ENCODE measurements around the gene SLC25A23. TPM values are rescaled to one million over a fixed set of nuclear protein-coding genes. Genes with fewer than 3 reads are reported as not detected.
A peak's percentile ranks its signal among the peaks of the same experiment; 100 is the strongest.
"Not testable (repeated sequence)": the region's sequence is repeated elsewhere in the genome, so short reads cannot be mapped to it uniquely, and the experiment has no call there.

SLC25A23 gene
- total and polyA plus RNA-seq, 2 donors: 6.0 to 8.8 TPM

DNA sequence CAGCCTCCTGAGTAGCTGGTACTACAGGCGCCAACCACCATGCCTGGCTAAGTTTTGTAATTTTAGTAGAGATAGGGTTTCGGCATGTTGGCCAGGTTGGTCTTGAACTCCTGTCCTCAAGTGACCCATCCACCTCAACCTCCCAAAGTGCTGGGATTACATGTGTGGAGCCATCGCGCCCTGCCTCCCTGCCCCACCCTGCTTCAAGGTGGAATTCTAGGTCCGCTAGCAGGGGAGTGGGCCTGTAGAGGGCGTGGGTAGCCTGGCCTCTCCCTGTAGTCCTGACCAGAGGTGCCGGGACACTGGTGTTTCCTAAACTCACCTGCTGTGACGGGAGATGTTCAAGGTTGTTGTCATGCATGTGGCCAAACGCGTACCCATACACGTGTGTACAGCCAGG is 26.4 kb downstream of the SLC25A23 start:
- DNase-seq (ENCODE audit: low read depth in 6 of 9, low spot score in 9 of 9): no peak
- no peak overlapping the region for H3K27ac ChIP-seq (ENCODE audit: low read depth in 1 of 2, low read length in 1 of 2)
- H3K4me1 ChIP-seq (ENCODE audit: control insufficient read depth in 2 of 2, insufficient read depth in 2 of 2, low read length in 2 of 2): no peaks in the 10 kb centered on the region
- no peak overlapping the region for H3K4me3 ChIP-seq (ENCODE audit: low read length in 2 of 2)
- H3K36me3 ChIP-seq (ENCODE audit: control insufficient read depth in 2 of 2, insufficient read depth in 2 of 2, low read length in 1 of 2): no peaks in the 10 kb centered on the region
- H3K9me3 ChIP-seq (ENCODE audit: control insufficient read depth in 2 of 2, insufficient read depth in 1 of 2, low read length in 1 of 2): peaks cover 0 to 6% of the 10 kb centered on the region in 2 donors
- WGBS: 95% methylated on average over 11 of the region's 11 CpGs
- peaks cover 0 to 15% of the 10 kb centered on the region in 2 donors for H3K27me3 ChIP-seq (ENCODE audit: control insufficient read depth in 2 of 2, insufficient read depth in 1 of 2, low read length in 1 of 2)

- Histone ChIP-seq H3K9me3 (ENCODE audit: control insufficient read depth in 2 of 2, insufficient read depth in 1 of 2, low read length in 1 of 2) (peaks cover 0 to 6% of the 10 kb centered on the region in 2 donors), H3K4me3 (ENCODE audit: low read length in 2 of 2) (no peak overlapping the region), H3K4me1 (ENCODE audit: control insufficient read depth in 2 of 2, insufficient read depth in 2 of 2, low read length in 2 of 2) (no peaks in the 10 kb centered on the region), H3K27ac (ENCODE audit: low read depth in 1 of 2, low read length in 1 of 2) (no peak overlapping the region), H3K27me3 (ENCODE audit: control insufficient read depth in 2 of 2, insufficient read depth in 1 of 2, low read length in 1 of 2) (peaks cover 0 to 15% of the 10 kb centered on the region in 2 donors), H3K36me3 (ENCODE audit: control insufficient read depth in 2 of 2, insufficient read depth in 2 of 2, low read length in 1 of 2) (no peaks in the 10 kb centered on the region)
- DNase-seq (ENCODE audit: low read depth in 6 of 9, low spot score in 9 of 9): no peak
- WGBS: 95% methylated on average over 11 of the region's 11 CpGs
Measured at GRCh38 chr19:6431891-6432290, 27.7 kb downstream of the SLC25A23 start.

DNA sequence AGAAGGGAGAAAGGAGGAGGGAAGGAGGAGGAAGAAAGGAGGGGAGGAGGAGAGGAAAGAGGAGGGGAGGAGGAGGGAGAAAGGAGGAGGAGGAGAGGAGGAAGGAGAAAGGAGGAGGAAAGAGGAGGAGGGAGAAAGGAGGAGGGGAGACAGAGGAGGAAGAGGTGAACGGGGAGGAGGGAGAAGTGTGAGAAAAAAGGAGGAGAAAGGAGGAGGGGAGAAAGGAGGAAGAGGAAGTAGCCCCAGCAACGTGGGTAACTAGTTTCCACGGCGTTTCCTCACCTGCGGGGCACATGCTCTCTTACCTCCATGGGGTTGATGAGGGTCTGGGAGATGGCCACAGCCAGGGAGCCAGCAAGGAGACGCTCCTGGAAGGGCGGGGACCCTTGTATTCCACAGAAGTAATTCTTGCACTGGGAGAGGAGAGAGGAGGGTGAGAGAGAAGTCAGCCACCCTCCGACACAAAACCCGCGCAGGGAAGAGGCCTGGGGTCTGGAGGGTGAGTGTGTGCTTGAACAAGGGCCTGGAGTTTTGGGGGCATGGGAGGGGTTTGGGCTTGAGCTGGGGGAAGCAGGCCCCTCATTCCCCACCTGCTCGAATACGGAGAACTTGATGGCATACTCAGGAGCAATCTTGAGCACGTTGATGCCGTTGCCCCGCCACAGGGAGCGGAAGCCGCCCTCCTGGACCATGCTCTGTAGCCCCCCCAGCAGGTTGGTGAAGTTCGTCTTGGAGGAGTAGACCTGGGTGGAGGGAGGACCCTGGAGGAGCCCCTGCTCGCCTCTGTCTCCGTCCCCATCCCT is 30.0 kb downstream of the SLC25A23 start:
- Histone ChIP-seq H3K4me3 (ENCODE audit: low read length in 2 of 2) (no peak overlapping the region), H3K9me3 (ENCODE audit: control insufficient read depth in 2 of 2, insufficient read depth in 1 of 2, low read length in 1 of 2) (peaks cover 0 to 18% of the 10 kb centered on the region in 2 donors), H3K27ac (ENCODE audit: low read depth in 1 of 2, low read length in 1 of 2) (no peak overlapping the region), H3K36me3 (ENCODE audit: control insufficient read depth in 2 of 2, insufficient read depth in 2 of 2, low read length in 1 of 2) (no peaks in the 10 kb centered on the region), H3K27me3 (ENCODE audit: control insufficient read depth in 2 of 2, insufficient read depth in 1 of 2, low read length in 1 of 2) (peaks cover 0 to 15% of the 10 kb centered on the region in 2 donors), H3K4me1 (ENCODE audit: control insufficient read depth in 2 of 2, insufficient read depth in 2 of 2, low read length in 2 of 2) (peaks cover 7 to 10% of the 10 kb centered on the region in 2 donors)
- 68% methylated on average over 20 of the region's 20 CpGs for WGBS
- DNase-seq (ENCODE audit: low read depth in 6 of 9, low spot score in 9 of 9): no peak

DNA sequence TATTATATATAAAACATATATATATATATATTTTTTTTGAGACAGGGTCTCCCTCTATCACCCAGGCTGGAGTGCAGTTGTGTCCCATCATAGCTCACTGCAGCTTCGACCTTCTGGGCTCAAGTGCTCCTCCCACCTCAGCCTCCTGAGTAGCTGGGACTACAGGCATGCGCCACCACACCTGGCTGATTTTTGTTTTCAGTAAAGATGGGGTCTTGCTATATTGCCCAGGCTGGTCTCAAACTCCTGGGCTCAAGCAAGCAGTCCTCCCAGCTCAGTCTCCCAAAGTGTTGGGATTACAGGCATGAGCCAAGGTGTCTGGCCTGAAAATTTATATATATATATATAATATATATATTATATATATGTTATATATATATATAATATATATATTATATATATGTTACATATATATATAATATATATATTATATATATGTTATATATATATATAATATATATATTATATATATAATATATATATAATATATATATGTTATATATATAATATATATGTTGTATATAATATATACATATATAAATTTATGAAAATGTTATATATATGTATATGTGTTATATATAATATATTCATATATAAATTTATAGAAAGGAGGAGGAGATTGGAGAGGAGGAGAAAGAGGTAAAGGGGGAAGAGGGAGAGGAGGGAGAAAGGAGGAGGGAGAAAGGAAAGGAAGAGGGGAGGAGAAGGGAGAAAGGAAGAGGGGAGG is 30.7 kb downstream of the SLC25A23 start:
- Histone ChIP-seq H3K4me1 (ENCODE audit: control insufficient read depth in 2 of 2, insufficient read depth in 2 of 2, low read length in 2 of 2) (peaks cover 7 to 10% of the 10 kb centered on the region in 2 donors), H3K27me3 (ENCODE audit: control insufficient read depth in 2 of 2, insufficient read depth in 1 of 2, low read length in 1 of 2) (peaks cover 0 to 15% of the 10 kb centered on the region in 2 donors), H3K9me3 (ENCODE audit: control insufficient read depth in 2 of 2, insufficient read depth in 1 of 2, low read length in 1 of 2) (peaks cover 0 to 18% of the 10 kb centered on the region in 2 donors)
- DNase-seq (ENCODE audit: low read depth in 6 of 9, low spot score in 9 of 9); H3K36me3 ChIP-seq (ENCODE audit: control insufficient read depth in 2 of 2, insufficient read depth in 2 of 2, low read length in 1 of 2); H3K4me3 ChIP-seq (ENCODE audit: low read length in 2 of 2); H3K27ac ChIP-seq (ENCODE audit: low read depth in 1 of 2, low read length in 1 of 2): not testable (repeated sequence)
- WGBS: 93% methylated on average over 2 of the region's 2 CpGs

GRCh38 chr19:6427131-6427530 is 32.5 kb downstream of the SLC25A23 start:
- WGBS: 94% methylated on average over 18 of the region's 18 CpGs
- H3K4me3 ChIP-seq (ENCODE audit: low read length in 2 of 2): no peak overlapping the region
- peaks cover 14 to 26% of the 10 kb centered on the region in 2 donors for H3K4me1 ChIP-seq (ENCODE audit: control insufficient read depth in 2 of 2, insufficient read depth in 2 of 2, low read length in 2 of 2)
- peaks cover under 1 to 7% of the 10 kb centered on the region in 2 donors for H3K36me3 ChIP-seq (ENCODE audit: control insufficient read depth in 2 of 2, insufficient read depth in 2 of 2, low read length in 1 of 2)
- H3K9me3 ChIP-seq (ENCODE audit: control insufficient read depth in 2 of 2, insufficient read depth in 1 of 2, low read length in 1 of 2): peaks cover 0 to 18% of the 10 kb centered on the region in 2 donors
- peaks cover 0 to 15% of the 10 kb centered on the region in 2 donors for H3K27me3 ChIP-seq (ENCODE audit: control insufficient read depth in 2 of 2, insufficient read depth in 1 of 2, low read length in 1 of 2)
- H3K27ac ChIP-seq (ENCODE audit: low read depth in 1 of 2, low read length in 1 of 2): no peak overlapping the region
- no peak for DNase-seq (ENCODE audit: low read depth in 6 of 9, low spot score in 9 of 9)

- H3K4me3 ChIP-seq (ENCODE audit: low read length in 2 of 2): peak overlapping the region; percentile 40 to 42
- peak in 2 of 9 donors; percentile 21 to 30 for DNase-seq (ENCODE audit: low read depth in 6 of 9, low spot score in 9 of 9)
Measured at GRCh38 chr19:6425732-6426620, 33.6 kb downstream of the SLC25A23 start.

DNA sequence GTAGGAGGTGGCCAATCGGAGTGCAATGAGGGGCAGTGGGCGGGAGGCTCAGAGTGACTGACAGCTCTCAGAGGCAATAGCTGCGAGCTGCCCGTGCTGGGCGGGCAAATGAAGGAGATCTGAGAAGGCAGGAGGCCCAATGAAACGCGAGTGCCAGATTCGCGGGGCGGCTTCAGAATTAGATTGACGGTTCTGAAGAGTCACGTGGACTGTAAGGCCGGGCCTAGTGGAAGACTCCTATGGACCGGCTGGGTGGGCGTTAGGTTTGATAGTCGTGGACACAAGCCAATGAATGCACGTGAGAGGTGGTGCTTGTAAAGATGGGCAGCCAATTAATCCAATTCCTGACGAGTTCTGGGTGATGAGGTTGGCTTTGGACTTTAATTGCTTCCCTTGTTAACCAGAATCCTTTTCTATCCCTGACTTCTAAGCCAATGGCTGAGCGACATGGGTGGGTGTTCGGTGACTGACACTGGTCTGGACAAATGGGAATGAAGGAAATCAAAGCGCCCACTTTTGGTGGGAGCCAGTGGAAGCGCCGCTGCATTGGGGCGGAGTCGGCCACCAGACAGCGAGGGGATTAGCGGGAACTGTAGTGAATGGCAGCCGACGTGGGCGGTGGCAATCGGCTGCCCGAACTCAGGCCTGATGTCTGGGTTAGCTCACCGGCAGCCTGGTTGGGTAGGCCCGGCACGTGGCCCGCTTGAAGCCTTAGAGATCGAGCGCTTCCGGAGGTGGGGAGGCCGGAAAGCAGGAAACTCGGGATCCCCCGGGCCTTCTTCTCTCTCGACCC is 34.5 kb downstream of the SLC25A23 start:
- DNase-seq (ENCODE audit: low read depth in 6 of 9, low spot score in 9 of 9): peak; percentile 99 to 100 (median 99)
- Histone ChIP-seq H3K27me3 (ENCODE audit: control insufficient read depth in 2 of 2, insufficient read depth in 1 of 2, low read length in 1 of 2) (peaks cover 0 to 10% of the 10 kb centered on the region in 2 donors), H3K4me1 (ENCODE audit: control insufficient read depth in 2 of 2, insufficient read depth in 2 of 2, low read length in 2 of 2) (peaks cover 14 to 30% of the 10 kb centered on the region in 2 donors), H3K4me3 (ENCODE audit: low read length in 2 of 2) (peak overlapping the region; percentile 42 to 83), H3K27ac (ENCODE audit: low read depth in 1 of 2, low read length in 1 of 2) (peak overlapping the region; percentile 83 to 90), H3K36me3 (ENCODE audit: control insufficient read depth in 2 of 2, insufficient read depth in 2 of 2, low read length in 1 of 2) (peaks cover 21 to 27% of the 10 kb centered on the region in 2 donors), H3K9me3 (ENCODE audit: control insufficient read depth in 2 of 2, insufficient read depth in 1 of 2, low read length in 1 of 2) (peaks cover 0 to 18% of the 10 kb centered on the region in 2 donors)
- WGBS: 5% methylated on average over 43 of the region's 43 CpGs

More at GRCh38 chr19:6425732-6426620, 33.6 kb downstream of the SLC25A23 start:
- H3K27ac ChIP-seq (ENCODE audit: low read depth in 1 of 2, low read length in 1 of 2): peak overlapping the region; percentile 83 to 90
- H3K9me3 ChIP-seq (ENCODE audit: control insufficient read depth in 2 of 2, insufficient read depth in 1 of 2, low read length in 1 of 2): peaks cover 0 to 18% of the 10 kb centered on the region in 2 donors
- peaks cover 0 to 13% of the 10 kb centered on the region in 2 donors for H3K27me3 ChIP-seq (ENCODE audit: control insufficient read depth in 2 of 2, insufficient read depth in 1 of 2, low read length in 1 of 2)
- peaks cover 12 to 18% of the 10 kb centered on the region in 2 donors for H3K36me3 ChIP-seq (ENCODE audit: control insufficient read depth in 2 of 2, insufficient read depth in 2 of 2, low read length in 1 of 2)
- 97% methylated on average over 21 of the region's 21 CpGs for WGBS
- peaks cover 14 to 30% of the 10 kb centered on the region in 2 donors for H3K4me1 ChIP-seq (ENCODE audit: control insufficient read depth in 2 of 2, insufficient read depth in 2 of 2, low read length in 2 of 2)
